GM20431 (cell line): Measurements from ENCODE around the gene ABHD17A.

Source experiments
- in situ Hi-C: fragments of 300-500 bp; cut with MseI, MboI; formaldehyde crosslinking; loops from one replicate; pipeline ENCODE4 v1.15.0; 2020; ENCODE audit warnings: low sequenced_read_pairs; ENCODE audit not compliant: unreplicated experiment

The ABHD17A gene

DNA sequence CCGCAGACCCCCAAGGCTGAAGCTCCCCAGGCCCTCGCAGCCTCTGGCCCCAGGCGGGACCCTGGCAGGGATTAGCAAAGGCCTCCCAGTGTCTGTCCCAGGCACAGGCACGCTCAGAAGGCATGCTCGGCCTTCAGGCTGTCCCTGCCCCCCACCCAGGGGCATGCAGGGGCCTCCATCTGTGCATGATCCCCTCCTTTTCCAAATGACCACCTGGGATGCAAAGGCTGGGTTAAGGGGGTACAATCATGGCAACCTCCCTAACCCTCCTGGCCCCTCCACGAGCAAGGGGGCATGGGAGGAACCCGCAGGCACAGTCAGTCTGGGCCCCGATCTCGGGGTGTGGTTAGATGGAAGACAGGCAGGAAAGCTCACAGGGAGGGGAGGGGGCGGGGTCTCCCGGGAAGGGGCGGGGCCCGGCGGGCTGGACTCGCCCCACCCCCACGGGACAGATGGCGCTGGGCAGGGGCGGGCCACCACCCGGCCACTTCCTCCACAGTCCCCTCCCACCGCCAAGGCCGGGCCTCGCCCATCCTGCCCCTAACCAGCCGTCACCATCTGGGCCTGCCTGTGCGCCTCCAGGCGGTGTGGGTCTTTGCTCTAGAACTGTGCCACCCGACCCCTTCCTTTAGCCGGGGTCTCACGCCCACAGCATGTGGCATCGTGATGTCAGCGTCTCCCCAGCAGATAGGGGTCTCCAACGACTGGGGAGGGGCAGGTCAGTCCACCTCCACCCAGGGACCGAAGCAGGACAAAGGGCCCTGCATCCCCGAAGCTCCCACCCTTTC is 30.1 kb downstream of the ABHD17A start:
- in situ Hi-C loops, result no loop called here

DNA sequence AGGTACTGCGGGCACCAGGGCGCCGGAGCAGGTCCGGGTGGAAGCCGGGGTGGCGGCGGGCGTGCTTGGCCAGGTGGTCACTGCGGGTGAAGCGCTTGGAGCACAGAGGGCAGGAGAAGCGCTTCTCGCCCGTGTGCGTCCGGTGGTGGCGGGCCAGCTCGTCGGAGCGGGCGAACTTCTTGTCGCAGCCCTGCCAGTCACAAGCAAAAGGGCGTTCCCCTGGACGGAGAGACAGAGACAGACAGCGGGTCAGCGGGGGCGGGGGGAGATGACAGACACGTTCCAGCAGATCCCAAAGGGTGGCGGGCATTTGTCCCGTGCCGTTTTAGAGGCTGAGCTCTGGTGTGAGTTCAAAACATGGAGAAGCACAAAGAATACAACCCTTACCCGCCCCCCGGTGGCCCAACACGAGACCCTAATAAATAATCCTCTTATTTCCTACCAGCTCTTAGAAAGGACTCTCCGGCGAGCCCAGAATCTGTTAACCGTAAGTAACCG is 30.7 kb downstream of the ABHD17A start:
- in situ Hi-C loops, result no loop called here

- in situ Hi-C loops, result no loop called here
These were observed 31.2 kb downstream of the ABHD17A start for GRCh38 chr19:1854039-1854541.

GRCh38 chr19:1853295-1854038 is 31.8 kb downstream of the ABHD17A start:
- in situ Hi-C loops, result no loop called here

DNA sequence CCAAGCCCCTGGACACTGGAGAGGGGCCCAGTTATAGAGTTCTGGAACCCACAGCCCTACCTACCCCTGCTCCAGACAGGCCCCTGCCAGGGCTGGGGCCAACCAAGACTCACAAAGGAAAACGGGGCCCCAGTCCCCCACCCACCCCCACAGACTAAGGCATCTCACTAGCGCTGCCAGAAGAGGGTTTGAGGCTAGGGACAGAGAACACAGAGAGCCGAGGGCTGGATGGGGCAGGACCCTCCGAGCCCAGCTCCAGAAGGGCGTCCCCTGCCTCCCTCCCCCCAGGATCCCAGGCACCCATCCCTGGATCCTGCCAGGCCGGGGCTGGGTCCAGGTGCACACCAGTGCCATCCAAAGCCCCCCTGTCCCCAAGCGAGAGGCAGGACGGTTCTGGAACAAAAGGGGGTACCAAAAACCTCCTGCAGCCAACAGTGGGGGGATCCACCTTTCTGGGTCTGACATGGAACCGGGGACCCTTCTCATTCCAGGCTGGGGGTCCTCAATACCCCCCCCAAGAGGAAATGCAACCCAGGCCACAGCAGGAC is 32.6 kb downstream of the ABHD17A start:
- in situ Hi-C loops, result no loop called here

DNA sequence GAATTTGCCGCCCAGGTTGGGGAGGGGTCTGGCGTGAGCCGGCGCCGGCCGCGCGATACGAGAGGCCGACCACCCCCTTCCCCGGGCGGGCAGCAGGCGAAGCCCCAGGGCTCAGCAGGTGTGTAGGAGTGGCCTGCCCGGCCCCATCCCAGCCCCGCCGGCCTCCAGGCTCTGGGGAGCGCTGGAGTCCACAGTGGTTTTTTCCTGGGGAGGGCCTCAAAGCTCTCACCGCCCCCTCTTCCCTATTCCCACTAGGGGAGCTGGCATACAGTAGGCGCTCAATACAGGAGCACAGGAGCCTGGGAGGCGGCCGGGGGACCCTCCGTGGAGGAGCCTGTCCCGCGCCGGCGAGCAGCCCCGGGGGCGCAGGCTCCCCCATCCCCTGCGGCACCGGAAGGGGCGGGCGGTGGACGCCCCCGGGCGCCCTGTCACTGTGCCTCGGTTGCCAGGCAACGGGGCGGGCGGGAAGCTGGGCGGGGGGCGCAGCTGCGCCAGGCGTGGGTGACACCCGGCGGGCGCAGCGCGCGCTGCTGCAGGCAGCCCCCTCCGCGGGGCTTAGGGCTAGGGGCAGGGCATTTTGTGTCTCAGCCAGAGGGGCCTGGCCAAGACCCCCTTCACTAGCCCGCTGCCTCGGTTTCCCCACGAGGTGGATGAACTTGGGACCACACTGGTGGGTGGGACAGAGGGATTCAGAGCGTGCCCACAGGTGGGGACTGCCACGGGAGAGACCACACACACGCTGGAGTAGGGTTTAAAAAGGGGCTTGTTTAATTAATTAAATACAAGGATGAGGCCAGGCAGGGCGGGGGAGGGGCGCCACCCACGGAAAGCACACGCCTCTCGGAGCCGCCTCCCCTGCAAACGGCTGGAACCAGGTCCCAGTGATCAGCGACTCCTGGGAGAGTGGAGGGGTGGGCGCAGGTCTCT is 33.4 kb downstream of the ABHD17A start:
- in situ Hi-C loops, result no loop called here

- in situ Hi-C loops, result no loop called here
These were observed 34.3 kb downstream of the ABHD17A start for GRCh38 chr19:1850809-1851653.

DNA sequence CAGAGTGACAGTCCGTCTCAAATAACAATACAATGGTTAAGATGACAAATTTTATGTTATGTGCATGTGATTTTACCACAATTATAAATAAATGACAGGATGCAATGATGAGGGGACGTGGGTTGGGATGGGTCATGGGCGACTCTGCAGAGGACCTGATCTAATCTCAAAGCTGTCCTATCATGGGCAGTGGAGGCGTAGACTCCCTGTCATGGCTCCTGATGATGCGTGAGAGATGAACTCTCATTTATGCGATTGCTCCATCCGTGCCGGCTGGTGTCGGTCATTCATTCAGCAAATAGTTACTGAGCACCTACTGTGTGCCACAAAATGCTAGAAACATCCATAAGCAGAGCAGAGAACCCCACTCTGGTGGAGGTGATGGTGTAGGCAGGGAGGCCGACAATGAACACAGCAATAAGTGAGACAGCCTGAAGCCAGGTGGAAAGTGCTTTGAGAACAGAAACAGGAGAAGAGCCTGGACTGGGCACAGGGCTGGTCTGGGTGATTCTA is 35.4 kb downstream of the ABHD17A start:
- in situ Hi-C loops, result no loop called here

GRCh38 chr19:1849132-1849474 is 36.2 kb downstream of the ABHD17A start:
- in situ Hi-C loops, result no loop called here

DNA sequence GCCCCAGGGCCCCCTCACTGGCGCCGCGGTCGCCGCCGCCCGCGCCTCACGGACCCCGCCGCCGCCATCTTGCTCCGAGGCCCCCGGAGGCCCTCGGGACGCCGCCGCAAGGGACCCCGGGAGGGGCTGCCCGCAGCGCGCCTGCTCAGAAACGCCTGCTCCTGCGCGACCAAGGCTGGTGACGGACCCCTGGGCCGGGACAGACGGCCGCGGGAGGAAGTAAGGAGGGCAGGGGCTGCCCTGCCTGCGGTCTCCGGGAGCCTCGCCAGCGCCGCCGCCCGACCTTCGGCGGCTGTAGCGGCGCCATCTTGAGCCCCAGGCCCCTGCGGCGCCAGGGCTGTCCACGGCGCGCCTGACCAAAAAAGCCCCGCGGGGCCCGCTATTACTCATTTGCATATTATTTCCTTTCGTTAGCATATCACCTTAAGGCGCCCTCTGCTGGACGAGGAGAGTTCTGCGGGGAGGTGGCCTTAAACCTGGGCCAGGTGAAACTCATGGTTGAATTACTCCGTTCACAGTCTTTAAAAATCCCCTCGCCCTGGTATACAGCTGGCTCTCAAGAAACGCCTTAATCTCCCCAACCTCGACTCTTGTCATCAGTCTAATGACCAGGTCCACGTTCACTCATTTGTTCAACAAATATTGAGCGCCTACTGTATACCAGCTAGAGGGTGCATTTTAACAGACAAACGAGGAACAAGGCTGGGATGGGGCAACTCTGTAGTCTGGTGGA is 36.7 kb downstream of the ABHD17A start, which contains the start of gene REXO1:
TSS of gene REXO1 (minus strand) at position 85 of the 733 bp plus-strand sequence. CDS start 125 bp downstream, outside the sequence.
- in situ Hi-C loops, result no loop called here

DNA sequence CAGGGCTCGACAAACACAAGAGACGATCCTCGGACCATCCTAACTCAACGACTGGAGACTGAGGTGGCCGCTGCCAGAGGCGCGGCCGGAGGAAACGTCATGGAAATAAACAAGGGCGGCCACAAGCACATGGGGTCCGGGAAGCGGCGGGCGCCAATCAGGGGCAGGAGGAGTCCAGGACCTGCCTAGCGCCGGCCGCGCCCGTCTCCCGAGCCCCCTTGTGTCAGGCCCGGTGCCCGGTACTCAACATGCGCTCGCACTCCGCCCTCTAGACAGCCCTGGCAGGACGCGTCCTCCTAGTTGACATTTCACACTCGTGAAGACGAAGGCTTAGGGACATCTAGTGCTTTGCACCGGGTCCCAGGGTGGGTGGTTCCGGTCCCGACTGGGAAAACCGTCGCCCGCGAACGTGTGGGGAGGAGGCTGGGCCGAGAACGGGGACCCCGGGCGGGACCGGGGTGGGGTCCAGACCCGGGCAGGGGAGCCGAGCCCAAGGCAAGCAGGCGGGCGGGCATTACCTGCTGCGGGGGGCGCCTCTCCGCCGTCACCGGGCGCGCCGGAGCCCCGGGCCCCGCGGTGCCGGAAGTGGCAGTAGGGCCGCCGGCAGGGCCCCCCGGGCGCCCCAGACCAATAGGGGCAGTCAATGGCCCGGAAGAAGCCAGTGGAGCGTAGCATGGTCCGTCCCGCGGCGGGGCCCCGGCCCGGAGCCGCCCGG is 37.5 kb downstream of the ABHD17A start:
- in situ Hi-C loops, result no loop called here

- in situ Hi-C loops, result no loop called here
These were observed 38.0 kb downstream of the ABHD17A start for GRCh38 chr19:1847348-1847683.

DNA sequence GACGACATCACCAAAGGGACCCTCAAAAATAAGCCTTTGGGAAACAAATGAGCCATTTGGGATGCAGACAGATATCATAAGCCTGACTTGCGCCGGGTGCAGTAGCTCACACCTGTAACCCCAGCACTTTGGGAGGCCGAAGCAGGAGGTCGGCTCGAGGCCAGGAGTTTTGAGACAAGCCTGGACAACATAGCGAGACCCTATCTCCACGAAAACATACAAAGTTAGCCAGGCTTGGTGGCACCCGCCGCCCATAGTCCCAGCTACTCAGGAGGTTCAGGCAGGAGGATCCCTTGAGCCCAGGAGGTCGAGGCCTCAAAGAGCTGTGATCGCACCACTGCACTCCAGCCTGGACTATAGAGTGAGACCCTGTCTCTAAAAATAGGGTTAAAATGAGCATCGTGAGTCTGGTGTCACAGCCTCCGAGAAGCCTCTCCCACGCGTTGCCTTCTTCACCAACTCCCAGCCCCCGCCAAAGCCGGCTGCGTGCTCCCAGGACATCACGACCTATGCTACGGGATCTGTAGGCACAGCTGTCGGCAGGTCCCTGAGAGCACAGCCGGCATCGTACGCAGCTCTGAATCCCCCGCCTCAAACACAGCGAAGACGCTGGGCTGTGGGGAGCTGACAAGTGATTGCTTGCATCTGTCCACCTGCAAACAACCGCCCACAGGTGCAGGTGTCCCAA is 38.6 kb downstream of the ABHD17A start:
- in situ Hi-C loops, result no loop called here

- in situ Hi-C loops, result no loop called here
These were observed 39.7 kb downstream of the ABHD17A start for GRCh38 chr19:1845642-1846041.

DNA sequence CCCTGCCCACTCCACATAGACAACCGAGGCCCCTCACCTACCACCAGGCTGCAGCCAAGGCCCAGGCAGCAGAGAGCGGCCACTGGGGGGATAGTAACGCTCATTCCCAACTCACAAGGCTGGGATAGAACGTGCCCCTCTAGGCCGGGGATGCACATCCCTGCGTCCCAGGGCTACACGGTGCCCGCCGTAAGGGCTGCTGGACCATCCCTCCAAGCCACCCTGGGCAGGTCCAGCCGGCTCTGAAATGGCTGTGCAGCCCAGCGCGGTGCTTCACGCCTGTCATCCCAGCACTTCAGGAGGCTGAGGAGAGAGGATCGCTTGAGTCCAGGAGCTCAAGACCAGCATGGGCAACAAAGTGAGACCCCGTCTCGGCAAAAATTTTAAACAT is 40.2 kb downstream of the ABHD17A start:
- in situ Hi-C loops, result no loop called here

DNA sequence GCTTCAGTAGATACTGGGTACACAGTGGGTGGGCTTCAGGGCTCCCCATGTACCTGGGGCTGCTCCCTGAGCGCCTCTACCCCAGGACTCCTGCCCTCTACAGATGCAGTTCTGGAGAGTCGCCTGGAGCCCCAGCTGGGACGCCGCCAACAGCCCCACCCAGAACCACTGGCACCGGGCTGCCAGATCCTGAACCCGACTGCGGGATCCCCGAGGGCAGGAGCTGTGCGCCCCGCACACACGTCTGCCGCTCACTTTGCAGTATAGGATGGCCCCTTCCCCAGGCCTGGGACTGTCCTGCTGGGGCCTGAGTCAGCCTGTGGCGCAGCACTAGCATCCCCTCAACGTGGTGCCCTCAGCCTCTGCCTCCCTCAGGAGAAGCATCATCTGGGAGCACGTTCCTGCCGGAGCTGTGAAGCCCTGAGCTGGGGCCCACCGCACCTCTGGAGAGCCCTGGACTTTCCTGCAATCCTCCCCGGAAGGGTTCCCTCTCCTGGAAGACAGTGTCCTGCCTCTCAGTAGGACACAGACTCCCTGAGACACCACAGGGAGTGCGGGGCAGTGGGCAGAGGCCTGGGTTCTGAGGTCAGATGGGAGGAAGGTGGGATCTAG is 40.7 kb downstream of the ABHD17A start:
- in situ Hi-C loops, result no loop called here
